ACC112 (cell line): ENCODE measurements around the gene TSPOAP1.

Experiments used
- H2AFZ ChIP-seq: fragments of 200-600 bp; sonication (generic); one replicate; pipeline ENCODE4 v1.6.0; 2017; ENCODE audit warnings: antibody characterized with exemption, low read length; ENCODE audit not compliant: unreplicated experiment
- H3K27ac ChIP-seq: fragments of 200-600 bp; sonication (generic); 2 replicates; pipeline ENCODE4 v1.5.1; 2014; ENCODE audit warnings: low read depth, mild to moderate bottlenecking, antibody characterized with exemption, low read length, moderate library complexity
- H3K27me3 ChIP-seq: fragments of 200-600 bp; sonication (generic); 2 replicates; pipeline ENCODE4 v1.6.1; 2014; ENCODE audit warnings: mild to moderate bottlenecking, antibody characterized with exemption, low read length, moderate library complexity, mixed read lengths; ENCODE audit not compliant: insufficient read depth
- H3K36me3 ChIP-seq: fragments of 200-600 bp; sonication (generic); 2 replicates; pipeline ENCODE4 v1.6.1; 2016; ENCODE audit warnings: mild to moderate bottlenecking, antibody characterized with exemption, low read length, moderate library complexity, mixed read lengths; ENCODE audit not compliant: insufficient read depth
- H3K4me1 ChIP-seq: fragments of 200-600 bp; sonication (generic); one replicate; pipeline ENCODE4 v1.6.1; 2016; ENCODE audit warnings: low read length, mixed read lengths; ENCODE audit not compliant: insufficient read depth, unreplicated experiment, control insufficient read depth
- H3K4me3 ChIP-seq: fragments of 200-600 bp; sonication (generic); 2 replicates; pipeline ENCODE4 v1.5.1; 2014; ENCODE audit warnings: mild to moderate bottlenecking, low read depth, low read length
- H3K79me2 ChIP-seq: fragments of 200-600 bp; sonication (generic); one replicate; pipeline ENCODE4 v1.6.0; 2016; ENCODE audit warnings: low read length; ENCODE audit not compliant: control insufficient read depth, unreplicated experiment, insufficient read depth

TSPOAP1 gene

GRCh38 chr17:58277802-58278595, 50.6 kb downstream of the TSPOAP1 start:
- Histone ChIP-seq H3K79me2 (no peaks in the 10 kb centered on the region), H3K36me3 (no peaks in the 10 kb centered on the region), H2AFZ (no peak overlapping the region), H3K27me3 (peaks cover 54% of the 10 kb centered on the region), H3K27ac (no peak overlapping the region), H3K4me3 (no peak overlapping the region), H3K4me1 (no peaks in the 10 kb centered on the region)

- no peaks in the 10 kb centered on the region for H3K79me2 ChIP-seq
- no peak overlapping the region for H3K4me3 ChIP-seq
- no peaks in the 10 kb centered on the region for H3K4me1 ChIP-seq
- H2AFZ ChIP-seq = no peak overlapping the region
- peaks cover 60% of the 10 kb centered on the region for H3K27me3 ChIP-seq
- no peaks in the 10 kb centered on the region for H3K36me3 ChIP-seq
- H3K27ac ChIP-seq = no peak overlapping the region
Observed at GRCh38 chr17:58277107-58277801, 51.3 kb downstream of the TSPOAP1 start.

- Histone ChIP-seq H3K27me3 (peaks cover 57% of the 10 kb centered on the region), H3K36me3 (no peaks in the 10 kb centered on the region), H3K4me1 (no peaks in the 10 kb centered on the region), H2AFZ (no peak overlapping the region), H3K4me3 (no peak overlapping the region), H3K27ac (no peak overlapping the region), H3K79me2 (no peaks in the 10 kb centered on the region)
Observed at GRCh38 chr17:58276423-58276822, 52.2 kb downstream of the TSPOAP1 start.

GRCh38 chr17:58275417-58275816, 53.2 kb downstream of the TSPOAP1 start:
- no peaks in the 10 kb centered on the region for H3K4me1 ChIP-seq
- no peak overlapping the region for H3K27ac ChIP-seq
- no peaks in the 10 kb centered on the region for H3K36me3 ChIP-seq
- H2AFZ ChIP-seq = no peak overlapping the region
- H3K27me3 ChIP-seq = peaks cover 53% of the 10 kb centered on the region
- no peaks in the 10 kb centered on the region for H3K79me2 ChIP-seq
- no peak overlapping the region for H3K4me3 ChIP-seq

GRCh38 chr17:58273453-58274104, 55.0 kb downstream of the TSPOAP1 start:
- Histone ChIP-seq H3K4me1 (no peaks in the 10 kb centered on the region), H3K27ac (no peak overlapping the region), H3K4me3 (no peak overlapping the region), H2AFZ (no peak overlapping the region), H3K79me2 (no peaks in the 10 kb centered on the region), H3K27me3 (peaks cover 51% of the 10 kb centered on the region), H3K36me3 (no peaks in the 10 kb centered on the region)

- Histone ChIP-seq H3K4me1 (no peaks in the 10 kb centered on the region), H3K27ac (no peak overlapping the region), H3K36me3 (no peaks in the 10 kb centered on the region), H3K27me3 (peaks cover 57% of the 10 kb centered on the region), H2AFZ (no peak overlapping the region), H3K4me3 (no peak overlapping the region), H3K79me2 (no peaks in the 10 kb centered on the region)
Observed at GRCh38 chr17:58272367-58273280, 56.0 kb downstream of the TSPOAP1 start.

GRCh38 chr17:58271216-58271931, 57.2 kb downstream of the TSPOAP1 start:
- no peak overlapping the region for H3K27ac ChIP-seq
- H3K4me3 ChIP-seq = no peak overlapping the region
- no peaks in the 10 kb centered on the region for H3K36me3 ChIP-seq

GRCh38 chr17:58270476-58271215, 57.9 kb downstream of the TSPOAP1 start:
- H3K36me3 ChIP-seq = no peaks in the 10 kb centered on the region
- H3K27ac ChIP-seq = no peak overlapping the region
- H3K4me1 ChIP-seq = no peaks in the 10 kb centered on the region
- no peak overlapping the region for H2AFZ ChIP-seq
- H3K27me3 ChIP-seq = peaks cover 69% of the 10 kb centered on the region
- H3K4me3 ChIP-seq = no peak overlapping the region
- H3K79me2 ChIP-seq = no peaks in the 10 kb centered on the region

More at GRCh38 chr17:58271216-58271931, 57.2 kb downstream of the TSPOAP1 start:
- Histone ChIP-seq H3K79me2 (no peaks in the 10 kb centered on the region), H3K27me3 (peaks cover 67% of the 10 kb centered on the region), H2AFZ (no peak overlapping the region), H3K4me1 (no peaks in the 10 kb centered on the region)

- H3K36me3 ChIP-seq = no peaks in the 10 kb centered on the region
- no peak overlapping the region for H3K27ac ChIP-seq
- no peak overlapping the region for H2AFZ ChIP-seq
- H3K27me3 ChIP-seq = peaks cover 76% of the 10 kb centered on the region
- H3K79me2 ChIP-seq = no peaks in the 10 kb centered on the region
- no peaks in the 10 kb centered on the region for H3K4me1 ChIP-seq
- H3K4me3 ChIP-seq = no peak overlapping the region
Observed at GRCh38 chr17:58269557-58270291, 58.9 kb downstream of the TSPOAP1 start.
